ENCODE results near the gene LRRC37A3.
"Not testable (repeated sequence)": the region's sequence is repeated elsewhere in the genome, so short reads cannot be mapped to it uniquely, and the experiment has no call there.

- TF ChIP-seq CTCF (IDR thresholded peaks at IDR 0.05; ENCODE audit: low read length); EZH2 (optimal IDR thresholded peaks at IDR 0.05; ENCODE audit: low read depth, low read length); EZH2phosphoT487 (IDR thresholded peaks at IDR 0.05; ENCODE audit: low read length): not testable (repeated sequence)
Measured at GRCh38 chr17:64963814-64964213, 44.5 kb upstream of the LRRC37A3 start.

Measured in MM.1S (cell line).